HepG2 (cell line): ENCODE results near the gene HSDL1. TPM values are rescaled to one million over a fixed set of nuclear protein-coding genes. Genes with fewer than 3 reads are reported as not detected.

Source experiments
- ATAC-seq: fragments of 200-7000 bp; cut with Tn5 transposase; 3 replicates; pipeline ENCODE4 v1.9.1; 2020; ENCODE audit warnings: mild to moderate bottlenecking, moderate library complexity
- BruUV-seq: library from RNA; stranded (reverse); fragments of 400-500 nt; replicated peaks from 2 replicates; lab custom pipeline; 2021; lab: Mats Ljungman, UMichigan
- CTCF ChIA-PET: fragments of 300-600 bp; formaldehyde crosslinking; extraction: SDS; loops from one replicate; lab custom pipeline; 2021; ENCODE audit warnings: low total read pairs, inconsistent platforms, low intra/inter-chr PET ratio; lab: Yijun Ruan, JAX
- POLR2A ChIA-PET: fragments of 350-600 bp; sonication (Branson Sonifier 250); formaldehyde crosslinking; loops from one replicate; lab custom pipeline; 2020; ENCODE audit warnings: antibody characterized with exemption, inconsistent platforms; lab: Yijun Ruan, JAX
- DNase-seq: peaks from one replicate; pipeline ENCODE4 v3.0.0-alpha.2; 2015; ENCODE audit warnings: low spot score
- FAIRE-seq: peaks from 3 replicates; lab custom pipeline; 2011; peaks lifted over from hg19 to GRCh38; lab: Jason Lieb, UNC
- H2AFZ ChIP-seq: one replicate; pipeline ENCODE4 v1.6.1; 2011; ENCODE audit warnings: low read length, inconsistent platforms
- H3K27ac ChIP-seq: fragments of 300-600 bp; 3 replicates; pipeline ENCODE4 v1.8.0; 2011; ENCODE audit warnings: mixed run types, mild to moderate bottlenecking, mixed read lengths, low read length, inconsistent platforms; ENCODE audit not compliant: insufficient read depth; ENCODE audit errors: extremely low read length
- H3K27me3 ChIP-seq, 2 experiments: fragments of 200-600 bp in 1 of 2; 2 replicates in 1 of 2; 3 replicates in 1 of 2; pipeline versions ENCODE4 v1.6.0 to v1.8.0; 2011; ENCODE audit warnings: low read length in 2 of 2, mild to moderate bottlenecking in 2 of 2, moderate library complexity in 2 of 2, inconsistent platforms in 1 of 2; ENCODE audit not compliant: insufficient read depth in 2 of 2, control insufficient read depth in 1 of 2
- H3K36me3 ChIP-seq, 2 experiments: fragments of 200-600 bp in 1 of 2; replicated peaks in 1 of 2; 2 replicates in 1 of 2; 3 replicates in 1 of 2; pipeline versions ENCODE4 v1.5.1 to v1.8.0; 2011; ENCODE audit warnings: low read length in 2 of 2, inconsistent platforms in 1 of 2; ENCODE audit not compliant: insufficient read depth in 2 of 2, control insufficient read depth in 1 of 2
- H3K4me1 ChIP-seq: 2 replicates; pipeline ENCODE4 v1.5.1; 2012; ENCODE audit warnings: low read length, inconsistent platforms; ENCODE audit not compliant: insufficient read depth
- H3K4me2 ChIP-seq: 2 replicates; pipeline ENCODE4 v1.6.0; 2011; ENCODE audit warnings: low read depth, low read length, inconsistent platforms
- H3K4me3 ChIP-seq, 3 experiments: fragments of 200-600 bp in 1 of 3; sonication (generic), shearing (Covaris generic) in 1 of 3; replicated peaks in 1 of 3; 2 replicates each; pipeline ENCODE4 v1.5.1; 2011 to 2016; ENCODE audit warnings: low read length in 3 of 3, inconsistent platforms in 2 of 3, low read depth in 2 of 3, mild to moderate bottlenecking in 2 of 3, control low read depth in 1 of 3, mixed read lengths in 1 of 3; ENCODE audit not compliant: insufficient read depth in 1 of 3
- H3K79me2 ChIP-seq: one replicate; pipeline ENCODE4 v1.6.1; 2011; ENCODE audit warnings: low read length, inconsistent platforms; ENCODE audit not compliant: insufficient read depth
- H3K9ac ChIP-seq: 2 replicates; pipeline ENCODE4 v1.6.0; 2011; ENCODE audit warnings: mild to moderate bottlenecking, low read depth, low read length, inconsistent platforms; ENCODE audit not compliant: insufficient read depth
- H3K9me3 ChIP-seq: 2 replicates; pipeline ENCODE4 v1.5.1; 2012; ENCODE audit warnings: mild to moderate bottlenecking, low read length
- H4K20me1 ChIP-seq: 2 replicates; pipeline ENCODE4 v1.6.0; 2011; ENCODE audit warnings: inconsistent platforms, mild to moderate bottlenecking, low read length, moderate library complexity; ENCODE audit not compliant: insufficient read depth
- E2F1 ChIP-seq: sonication (generic); formaldehyde crosslinking; IDR thresholded peaks from 2 replicates; pipeline ENCODE4 v1.5.0; 2020; ENCODE audit warnings: missing genetic modification reagents
- HNRNPH1 ChIP-seq: fragments of 200-400 bp; formaldehyde crosslinking; optimal IDR thresholded peaks from 2 replicates; pipeline ENCODE3; 2017; ENCODE audit warnings: mild to moderate bottlenecking, low read depth, low read length
- HNRNPK ChIP-seq: fragments of 200-400 bp; formaldehyde crosslinking; IDR thresholded peaks from 2 replicates; pipeline ENCODE4 v1.6.1; 2018; ENCODE audit warnings: low read length, low read depth, moderate library complexity, mild to moderate bottlenecking; ENCODE audit not compliant: poor library complexity, severe bottlenecking
- NR3C1 ChIP-seq: sonication (generic); formaldehyde crosslinking; IDR thresholded peaks from 2 replicates; pipeline ENCODE4 v1.4.0; 2020; ENCODE audit warnings: missing genetic modification reagents
- SUZ12 ChIP-seq: fragments of 150-350 bp; IDR thresholded peaks from 2 replicates; pipeline ENCODE4 v1.6.1; 2014; ENCODE audit warnings: low read depth, low read length
- ZFP1 ChIP-seq: IDR thresholded peaks from 2 replicates; pipeline ENCODE4 v1.6.1; 2016
- ZNF121 ChIP-seq: sonication (generic); formaldehyde crosslinking; IDR thresholded peaks from 2 replicates; pipeline ENCODE4 v1.5.0; 2020; ENCODE audit warnings: mild to moderate bottlenecking, missing genetic modification reagents
- ZNF274 ChIP-seq: sonication (generic); formaldehyde crosslinking; IDR thresholded peaks from 2 replicates; pipeline ENCODE4 v1.5.1; 2020; ENCODE audit warnings: mild to moderate bottlenecking, missing genetic modification reagents
- ZNF614 ChIP-seq: IDR thresholded peaks from 2 replicates; pipeline ENCODE4 v1.6.1; 2018; ENCODE audit warnings: missing biosample characterization, missing genetic modification reagents, inconsistent platforms, borderline replicate concordance
- ZNF615 ChIP-seq: sonication (generic); formaldehyde crosslinking; IDR thresholded peaks from 2 replicates; pipeline ENCODE4 v1.5.0; 2020; ENCODE audit warnings: mild to moderate bottlenecking, missing genetic modification reagents, borderline replicate concordance
- ZNF841 ChIP-seq: sonication (generic); formaldehyde crosslinking; IDR thresholded peaks from 2 replicates; pipeline ENCODE4 v1.8.1; 2023; ENCODE audit warnings: missing genetic modification reagents, borderline replicate concordance
- WGBS: methylation state at CpG from one replicate; pipeline ENCODE4 v1.1.6; 2017; ENCODE audit warnings: low lambda C conversion rate; 5-methylcytosine and 5-hydroxymethylcytosine counted together
- in situ Hi-C: cut with HindIII; loops from 2 replicates; pipeline ENCODE4 v1.10.0; 2017; ENCODE audit warnings: low pct_unique_long_range_greater_than_20kb; ENCODE audit not compliant: extremely low pct_ligation_motif_present
- intact Hi-C: fragments of 100-400 bp; cut with micrococcal nuclease; formaldehyde crosslinking; loops from one replicate; pipeline ENCODE4 v1.10.0; 2022; ENCODE audit not compliant: unreplicated experiment
- polyA plus RNA-seq, 8 experiments: library from polyadenylated mRNA; depleted of rRNA in 3 of 8; stranded (reverse) in 7 of 8; unstranded in 1 of 8; fragments of >200 nt; fragmentation: Illumina TruSeq in 4 of 8; extraction: Trizol in 4 of 8; gene quantifications; 2 replicates each; pipeline versions ENCODE4 v1.2.1 to v1.2.3, GENCODE V29; 2011 to 2016; ENCODE audit warnings: low read depth in 4 of 8, missing spikeins in 1 of 8, mixed read lengths in 1 of 8; ENCODE audit not compliant: insufficient read depth in 1 of 8
- total RNA-seq, 5 experiments: library from RNA; depleted of rRNA; stranded (reverse); fragments of >200 nt; fragmentation: Illumina TruSeq; extraction: Trizol; gene quantifications; 2 replicates each; pipeline ENCODE4 v1.2.3, GENCODE V29; 2016; ENCODE audit warnings: low read depth in 1 of 5
- TF ChIP-seq, protein P1 (sequence below): sonication (generic); formaldehyde crosslinking; IDR thresholded peaks from 2 replicates; pipeline ENCODE4 v1.4.0; 2020; ENCODE audit warnings: missing genetic modification reagents

The HSDL1 gene
- total and polyA plus RNA-seq, 2 of the 13 experiments (the other 11 are each of a cell fraction or from before 2014, with no cell fraction given), result 49.2 to 49.7 TPM

DNA sequence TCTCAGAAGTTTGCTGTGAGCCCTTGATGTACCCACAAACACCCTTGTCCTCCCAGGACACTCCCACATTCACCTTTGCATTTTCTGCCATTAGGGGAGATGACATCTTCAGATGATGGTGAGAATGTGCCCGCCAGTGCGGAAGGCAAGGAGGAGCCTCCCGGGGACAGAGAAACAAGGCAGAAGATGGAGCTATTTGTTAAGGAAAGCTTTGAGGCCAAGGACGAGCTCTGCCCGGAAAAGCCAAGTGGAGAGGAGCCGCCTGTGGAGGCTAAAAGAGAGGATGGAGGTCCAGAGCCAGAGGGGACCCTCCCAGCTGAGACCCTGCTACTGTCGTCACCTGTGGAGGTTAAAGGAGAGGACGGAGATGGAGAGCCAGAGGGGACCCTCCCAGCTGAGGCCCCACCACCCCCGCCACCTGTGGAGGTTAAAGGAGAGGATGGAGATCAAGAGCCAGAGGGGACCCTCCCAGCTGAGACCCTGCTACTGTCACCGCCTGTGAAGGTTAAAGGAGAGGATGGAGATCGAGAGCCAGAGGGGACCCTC lies 24.9 kb upstream of the HSDL1 start:
- 38% methylated on average over 11 of the region's 11 CpGs for WGBS
- POLR2A ChIA-PET, result interaction anchor here (1.8 kb wide), 1 partner anchor 17 kb away, joined by 6 read pairs; the partner anchor contains the start of gene TAF1C
- H3K4me2 ChIP-seq, result no peak overlapping the region
- no peak overlapping the region for H3K9ac ChIP-seq
- no peak overlapping the region for H3K4me3 ChIP-seq
- FAIRE-seq, result no peak
- DNase-seq, result no peak
- intact Hi-C loops, result no loop called here
- peaks cover 8% of the 10 kb centered on the region for H3K4me1 ChIP-seq
- H3K9me3 ChIP-seq, result no peaks in the 10 kb centered on the region
- no peak; the same call in 2 of the 3 replicates for ATAC-seq
- H3K27me3 ChIP-seq, result peaks cover 5 to 25% of the 10 kb centered on the region in 2 experiments; a peak in 4 of 5 replicates
- H3K27ac ChIP-seq, result no peak overlapping the region
- CTCF ChIA-PET, result no interaction called here
- no TSS peak for BruUV-seq
- in situ Hi-C loops, result no loop called here
- H2AFZ ChIP-seq, result no peak overlapping the region
- 0 out of 2 replicates have a peak, but pooled peaks have one; percentile 35 for TF ChIP-seq ZNF274 (CRISPR knock-in tag)
- TF ChIP-seq ZNF121, result no peak
- no peaks in the 10 kb centered on the region for H3K79me2 ChIP-seq
- H4K20me1 ChIP-seq, result no peaks in the 10 kb centered on the region
- no peaks in the 10 kb centered on the region for H3K36me3 ChIP-seq

DNA sequence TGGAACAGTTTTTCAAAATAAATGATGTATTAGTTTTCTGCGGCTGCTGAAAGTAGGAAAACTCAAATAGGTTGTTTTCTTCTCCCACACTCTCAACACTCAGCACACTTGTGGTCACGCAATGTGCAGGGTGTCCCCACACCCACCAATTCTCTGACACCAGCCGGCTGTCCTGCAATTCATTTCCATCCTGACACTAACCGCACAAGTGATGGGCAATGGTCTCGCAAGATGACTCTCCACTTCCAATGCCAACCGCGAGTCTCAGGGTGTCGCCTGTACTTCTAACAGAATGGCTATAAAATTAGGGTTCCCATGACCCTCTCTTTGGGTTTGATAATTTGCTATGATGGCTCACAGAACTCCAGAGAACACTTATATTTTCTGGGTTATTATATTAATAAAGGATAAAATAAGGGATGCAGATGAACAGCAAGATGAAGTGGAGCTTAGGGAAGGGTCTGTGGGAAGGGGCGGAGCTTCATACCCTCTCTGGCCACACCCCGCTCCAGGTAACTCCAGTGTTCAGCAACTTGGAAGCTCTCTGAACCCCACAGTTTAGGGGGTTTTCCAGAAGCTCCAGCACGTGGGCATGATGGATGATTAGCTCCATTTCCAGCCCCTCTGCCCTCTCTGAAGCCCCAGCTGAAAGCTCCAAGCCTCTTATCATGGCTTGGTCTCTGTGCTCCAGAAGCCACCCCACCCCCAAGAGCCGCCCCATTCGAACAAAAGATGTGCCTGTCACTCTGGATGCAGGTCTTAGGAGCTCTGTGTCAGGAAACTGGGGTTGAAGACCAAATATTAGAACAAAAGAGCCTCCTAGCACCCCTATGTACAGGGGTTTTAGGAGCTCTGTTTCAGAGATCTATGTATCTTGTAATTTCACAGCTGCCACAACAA lies 22.1 kb upstream of the HSDL1 start:
- in situ Hi-C loops (no loop called here), intact Hi-C loops (no loop called here)
- FAIRE-seq (no peak), DNase-seq (no peak), ATAC-seq (no peak)
- H3K9ac ChIP-seq, result no peak overlapping the region
- H2AFZ ChIP-seq, result no peak overlapping the region
- no peaks in the 10 kb centered on the region for H3K9me3 ChIP-seq
- H3K4me1 ChIP-seq, result no peaks in the 10 kb centered on the region
- H3K27ac ChIP-seq, result no peak overlapping the region
- ChIA-PET POLR2A (no interaction called here), CTCF (no interaction called here)
- H3K79me2 ChIP-seq, result no peaks in the 10 kb centered on the region
- BruUV-seq, result no TSS peak
- no peak overlapping the region for H3K4me3 ChIP-seq
- H3K4me2 ChIP-seq, result no peak overlapping the region
- 59% methylated on average over 13 of the region's 13 CpGs for WGBS
- H3K36me3 ChIP-seq, result no peaks in the 10 kb centered on the region
- H4K20me1 ChIP-seq, result no peaks in the 10 kb centered on the region
- peaks cover 5 to 42% of the 10 kb centered on the region in 2 experiments; a peak in 4 of 5 replicates for H3K27me3 ChIP-seq
- TF ChIP-seq ZFP1 (CRISPR knock-in tag), result no peak
- TF ChIP-seq E2F1 (CRISPR knock-in tag), result no peak
- TF ChIP-seq ZNF614 (CRISPR knock-in tag), result no peak
- TF ChIP-seq HNRNPH1, result no peak
- no peak for TF ChIP-seq NR3C1
- no peak for TF ChIP-seq HNRNPK
- TF ChIP-seq, protein P1, sequence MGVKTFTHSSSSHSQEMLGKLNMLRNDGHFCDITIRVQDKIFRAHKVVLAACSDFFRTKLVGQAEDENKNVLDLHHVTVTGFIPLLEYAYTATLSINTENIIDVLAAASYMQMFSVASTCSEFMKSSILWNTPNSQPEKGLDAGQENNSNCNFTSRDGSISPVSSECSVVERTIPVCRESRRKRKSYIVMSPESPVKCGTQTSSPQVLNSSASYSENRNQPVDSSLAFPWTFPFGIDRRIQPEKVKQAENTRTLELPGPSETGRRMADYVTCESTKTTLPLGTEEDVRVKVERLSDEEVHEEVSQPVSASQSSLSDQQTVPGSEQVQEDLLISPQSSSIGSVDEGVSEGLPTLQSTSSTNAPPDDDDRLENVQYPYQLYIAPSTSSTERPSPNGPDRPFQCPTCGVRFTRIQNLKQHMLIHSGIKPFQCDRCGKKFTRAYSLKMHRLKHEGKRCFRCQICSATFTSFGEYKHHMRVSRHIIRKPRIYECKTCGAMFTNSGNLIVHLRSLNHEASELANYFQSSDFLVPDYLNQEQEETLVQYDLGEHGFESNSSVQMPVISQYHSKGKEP (CRISPR knock-in tag), result no peak
- no peak for TF ChIP-seq ZNF615 (CRISPR knock-in tag)
- no peak for TF ChIP-seq ZNF841 (CRISPR knock-in tag)
- TF ChIP-seq SUZ12, result no peak
